ENCODE data around the gene USP5. TPM values are rescaled to one million over a fixed set of nuclear protein-coding genes. Genes with fewer than 3 reads are reported as not detected.

The USP5 gene
- total RNA-seq, 2 experiments from 2014 or later, result 119 to 131 TPM

Other genes with a start within 250 kb of the USP5 start
- gene CHD4, start 244.8 kb upstream of the USP5 start, total RNA-seq, result 100 to 1,000 TPM; 262 to 263 TPM
- 1 to 10 TPM; 6.2 to 6.6 TPM for gene LPAR5, start 216.2 kb upstream of the USP5 start, total RNA-seq
- 1 to 10 TPM; 1.6 to 2.6 TPM for gene ACRBP, start 204.7 kb upstream of the USP5 start, total RNA-seq
- 10 to 100 TPM; 33.7 to 40.2 TPM for gene ING4, start 189.0 kb upstream of the USP5 start, total RNA-seq
- 10 to 100 TPM; 90.9 to 95.4 TPM for gene ZNF384, start 162.8 kb upstream of the USP5 start, total RNA-seq
- not detected for gene PIANP, start 151.3 kb upstream of the USP5 start, total RNA-seq
- 10 to 100 TPM; 29.5 to 36.8 TPM for gene COPS7A, start 128.1 kb upstream of the USP5 start, total RNA-seq
- gene MLF2, start 99.0 kb upstream of the USP5 start, total RNA-seq, result 10 to 100 TPM; 90.7 to 95.4 TPM
- 10 to 100 TPM; 16.4 to 25.6 TPM for gene PTMS, start 85.8 kb upstream of the USP5 start, total RNA-seq
- gene LAG3, start 79.6 kb upstream of the USP5 start, total RNA-seq, result 10 to 100 TPM; 12.0 to 13.1 TPM
- 100 to 1,000 TPM; 219 to 227 TPM for gene CD4, start 62.6 kb upstream of the USP5 start, total RNA-seq
- under 1 TPM; 0.25 to 0.29 TPM for gene GPR162, start 30.3 kb upstream of the USP5 start, total RNA-seq
- gene P3H3, start 23.7 kb upstream of the USP5 start, total RNA-seq, result under 1 TPM in 1 of 2 experiments, not detected in 1; 0.40 TPM
- gene GNB3, start 11.2 kb upstream of the USP5 start, total RNA-seq, result not detected
- 100 to 1,000 TPM; 118 to 122 TPM for gene CDCA3, start 864 bp upstream of the USP5 start, total RNA-seq
- gene TPI1, start 15.4 kb downstream of the USP5 start, total RNA-seq, result 1,000 to 10,000 TPM in 1 of 2 experiments, 100 to 1,000 TPM in 1; 918 to 1,035 TPM
- 10 to 100 TPM; 15.4 to 17.3 TPM for gene SPSB2, start 21.2 kb downstream of the USP5 start, total RNA-seq
- gene LRRC23, start 52.7 kb downstream of the USP5 start, total RNA-seq, result 1 to 10 TPM; 4.4 to 5.2 TPM
- gene ENO2, start 62.4 kb downstream of the USP5 start, total RNA-seq, result 100 to 1,000 TPM; 156 to 160 TPM
- 10 to 100 TPM; 27.3 to 27.6 TPM for gene ATN1, start 75.8 kb downstream of the USP5 start, total RNA-seq
- not detected for gene RNU7-1, start 91.7 kb downstream of the USP5 start, total RNA-seq
- 100 to 1,000 TPM; 156 to 181 TPM for gene C12orf57, start 91.9 kb downstream of the USP5 start, total RNA-seq
- 100 to 1,000 TPM; 346 to 354 TPM for gene PTPN6, start 99.2 kb downstream of the USP5 start, total RNA-seq
- 100 to 1,000 TPM; 214 to 230 TPM for gene PHB2, start 118.5 kb downstream of the USP5 start, total RNA-seq
- gene EMG1, start 118.8 kb downstream of the USP5 start, total RNA-seq, result 10 to 100 TPM; 41.8 to 53.3 TPM
- 10 to 100 TPM; 36.8 to 45.4 TPM for gene LPCAT3, start 166.3 kb downstream of the USP5 start, total RNA-seq
- 1 to 10 TPM; 1.1 to 1.4 TPM for gene C1S, start 208.6 kb downstream of the USP5 start, total RNA-seq
- 1 to 10 TPM; 2.2 to 3.5 TPM for gene C1R, start 240.3 kb downstream of the USP5 start, total RNA-seq

Measured in activated CD4-positive, alpha-beta T cell treated with anti-CD3 and anti-CD28 coated beads, Interleukin-2, amount 10 ng/mL, durations not matched to agents 7 days and 5 days (primary cell).